ENCODE data around the gene NFASC.

DNA sequence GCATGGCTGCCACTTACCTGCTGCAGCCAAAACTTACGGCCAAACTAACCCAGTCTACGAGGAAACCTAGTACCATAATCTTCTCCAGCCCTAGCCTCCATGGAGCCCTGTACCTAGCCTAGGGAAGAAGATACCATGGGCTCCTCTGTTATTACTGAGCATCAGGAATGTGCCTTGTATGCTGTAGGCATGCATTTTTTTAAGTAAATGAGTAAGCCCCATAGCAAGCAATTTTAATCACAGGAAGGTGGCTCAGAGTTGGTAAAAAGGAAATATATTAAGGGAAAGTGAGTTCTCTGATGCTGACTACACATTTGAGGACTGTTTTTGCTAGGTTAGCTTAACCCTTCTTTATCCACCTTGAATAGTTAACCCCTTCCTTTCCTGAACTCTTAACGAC, 21.2 kb downstream of the NFASC start:
- TF ChIP-seq CTCF (tag by site-specific recombination; IDR thresholded peaks at IDR 0.05) (no peak), SP2 (tag by site-specific recombination; IDR thresholded peaks at IDR 0.05) (no peak), REPIN1 (tag by site-specific recombination; IDR thresholded peaks at IDR 0.05; ENCODE audit: low read depth) (no peak), ZNF362 (tag by site-specific recombination; IDR thresholded peaks at IDR 0.05) (no peak), RBAK (tag by site-specific recombination; IDR thresholded peaks at IDR 0.05) (no peak), MEIS1 (CRISPR knock-in tag; IDR thresholded peaks at IDR 0.05; ENCODE audit: borderline replicate concordance) (no peak), ZNF239 (tag by site-specific recombination; IDR thresholded peaks at IDR 0.05) (no peak), ZNF423 (tag by site-specific recombination; IDR thresholded peaks at IDR 0.05) (no peak), BCL11A (tag by site-specific recombination; IDR thresholded peaks at IDR 0.05; ENCODE audit: low read depth) (no peak), ZNF23 (tag by site-specific recombination; IDR thresholded peaks at IDR 0.05; ENCODE audit: borderline replicate concordance) (no peak), ZNF138 (tag by site-specific recombination; IDR thresholded peaks at IDR 0.05; ENCODE audit: borderline replicate concordance) (no peak)
